RWPE2 (cell line): ENCODE results near the gene PPM1H.

Experiments
- ATAC-seq: fragments of 200-7000 bp; cut with Tn5 transposase; 3 replicates; pipeline ENCODE4 v1.9.1; 2021; ENCODE audit warnings: low read depth
- DNase-seq: peaks from one replicate; pipeline ENCODE4 v3.0.0-alpha.2; 2020; ENCODE audit warnings: low spot score
- H3K27ac ChIP-seq: fragments of 450-650 bp; 2 replicates; pipeline ENCODE4 v1.5.1; 2017; ENCODE audit warnings: mild to moderate bottlenecking; ENCODE audit not compliant: poor library complexity, severe bottlenecking
- H3K27me3 ChIP-seq: fragments of 250-450 bp; sonication (Bioruptor Pico); 2 replicates; pipeline ENCODE4 v1.5.1; 2021; ENCODE audit warnings: mild to moderate bottlenecking, moderate library complexity; ENCODE audit not compliant: insufficient read depth, poor library complexity, severe bottlenecking
- H3K36me3 ChIP-seq: fragments of 250-450 bp; sonication (Bioruptor Pico); 2 replicates; pipeline ENCODE4 v1.5.1; 2020; ENCODE audit warnings: low read depth, mild to moderate bottlenecking, moderate library complexity
- H3K4me1 ChIP-seq: fragments of 250-450 bp; sonication (Bioruptor Pico); 2 replicates; pipeline ENCODE4 v1.5.1; 2021; ENCODE audit warnings: mild to moderate bottlenecking, moderate library complexity; ENCODE audit not compliant: insufficient read depth, poor library complexity, severe bottlenecking
- H3K4me3 ChIP-seq: fragments of 250-450 bp; sonication (Bioruptor Pico); 2 replicates; pipeline ENCODE4 v1.5.1; 2021; ENCODE audit warnings: mild to moderate bottlenecking, moderate library complexity; ENCODE audit not compliant: severe bottlenecking
- H3K9me3 ChIP-seq: fragments of 250-450 bp; sonication (Bioruptor Pico); 2 replicates; pipeline ENCODE4 v1.5.1; 2021; ENCODE audit warnings: mild to moderate bottlenecking, moderate library complexity; ENCODE audit not compliant: severe bottlenecking
- TF ChIP-seq, protein P1 (sequence below): fragments of 450-650 bp; IDR thresholded peaks from one replicate; pipeline ENCODE4 v1.5.1; 2017; ENCODE audit warnings: mild to moderate bottlenecking, moderate library complexity; ENCODE audit not compliant: poor library complexity, severe bottlenecking

The PPM1H gene

DNA sequence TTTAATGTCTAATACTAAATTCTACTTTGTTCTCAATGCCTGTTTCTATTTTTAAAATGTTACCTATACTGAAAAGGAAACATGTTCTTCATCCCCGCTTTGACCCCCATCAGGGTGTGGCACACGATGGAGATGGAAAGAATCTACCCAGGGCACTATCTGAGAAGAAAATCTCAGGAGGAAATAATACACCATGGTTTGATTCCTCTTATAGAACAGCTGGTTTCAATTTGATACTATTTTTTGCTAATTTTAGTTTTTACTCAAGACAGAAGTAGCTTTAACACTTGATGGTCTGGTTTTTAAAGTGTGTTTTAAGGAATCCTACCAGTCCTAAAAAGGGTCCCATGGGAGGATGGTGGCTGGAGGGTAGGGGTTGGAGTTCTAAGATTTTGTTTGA, 56.7 kb downstream of the PPM1H start:
- H3K9me3 ChIP-seq, result no peaks in the 10 kb centered on the region
- H3K27ac ChIP-seq, result no peak overlapping the region
- no peaks in the 10 kb centered on the region for H3K27me3 ChIP-seq
- no peak overlapping the region for H3K4me3 ChIP-seq
- no peak for DNase-seq
- no peaks in the 10 kb centered on the region for H3K4me1 ChIP-seq
- TF ChIP-seq, protein P1, sequence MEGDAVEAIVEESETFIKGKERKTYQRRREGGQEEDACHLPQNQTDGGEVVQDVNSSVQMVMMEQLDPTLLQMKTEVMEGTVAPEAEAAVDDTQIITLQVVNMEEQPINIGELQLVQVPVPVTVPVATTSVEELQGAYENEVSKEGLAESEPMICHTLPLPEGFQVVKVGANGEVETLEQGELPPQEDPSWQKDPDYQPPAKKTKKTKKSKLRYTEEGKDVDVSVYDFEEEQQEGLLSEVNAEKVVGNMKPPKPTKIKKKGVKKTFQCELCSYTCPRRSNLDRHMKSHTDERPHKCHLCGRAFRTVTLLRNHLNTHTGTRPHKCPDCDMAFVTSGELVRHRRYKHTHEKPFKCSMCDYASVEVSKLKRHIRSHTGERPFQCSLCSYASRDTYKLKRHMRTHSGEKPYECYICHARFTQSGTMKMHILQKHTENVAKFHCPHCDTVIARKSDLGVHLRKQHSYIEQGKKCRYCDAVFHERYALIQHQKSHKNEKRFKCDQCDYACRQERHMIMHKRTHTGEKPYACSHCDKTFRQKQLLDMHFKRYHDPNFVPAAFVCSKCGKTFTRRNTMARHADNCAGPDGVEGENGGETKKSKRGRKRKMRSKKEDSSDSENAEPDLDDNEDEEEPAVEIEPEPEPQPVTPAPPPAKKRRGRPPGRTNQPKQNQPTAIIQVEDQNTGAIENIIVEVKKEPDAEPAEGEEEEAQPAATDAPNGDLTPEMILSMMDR, result no peak
- no peak for ATAC-seq
- no peaks in the 10 kb centered on the region for H3K36me3 ChIP-seq

DNA sequence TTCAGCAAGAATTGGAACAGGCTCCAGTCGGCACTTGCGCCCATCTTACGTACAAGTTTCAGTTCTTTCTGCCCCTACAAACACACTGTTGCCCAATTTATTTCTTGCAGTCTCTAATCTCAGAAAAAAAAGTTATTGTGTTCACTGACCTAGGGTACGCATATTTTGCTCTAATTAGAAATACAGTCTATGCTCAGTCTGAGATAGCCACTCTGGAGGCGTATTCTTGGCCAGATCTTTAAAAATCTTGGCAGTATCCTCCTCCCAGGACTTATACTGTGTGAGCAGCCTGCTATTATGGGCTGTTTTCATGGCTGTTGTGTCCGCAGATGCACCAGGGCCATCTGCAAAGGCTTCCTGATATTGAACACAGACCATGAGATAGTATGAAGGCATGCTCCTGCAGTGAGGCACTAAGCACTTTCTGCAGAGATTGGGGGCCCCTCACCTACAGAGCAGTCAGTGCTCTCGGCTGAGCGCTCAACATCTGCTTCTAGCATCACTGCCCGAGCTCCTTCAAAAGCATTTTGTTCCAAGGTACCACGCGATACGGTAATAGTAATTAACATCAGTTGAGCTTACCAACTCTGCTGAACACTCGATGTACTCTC, 57.9 kb downstream of the PPM1H start:
- no peak for DNase-seq
- H3K4me3 ChIP-seq, result no peak overlapping the region
- no peak for ATAC-seq

DNA sequence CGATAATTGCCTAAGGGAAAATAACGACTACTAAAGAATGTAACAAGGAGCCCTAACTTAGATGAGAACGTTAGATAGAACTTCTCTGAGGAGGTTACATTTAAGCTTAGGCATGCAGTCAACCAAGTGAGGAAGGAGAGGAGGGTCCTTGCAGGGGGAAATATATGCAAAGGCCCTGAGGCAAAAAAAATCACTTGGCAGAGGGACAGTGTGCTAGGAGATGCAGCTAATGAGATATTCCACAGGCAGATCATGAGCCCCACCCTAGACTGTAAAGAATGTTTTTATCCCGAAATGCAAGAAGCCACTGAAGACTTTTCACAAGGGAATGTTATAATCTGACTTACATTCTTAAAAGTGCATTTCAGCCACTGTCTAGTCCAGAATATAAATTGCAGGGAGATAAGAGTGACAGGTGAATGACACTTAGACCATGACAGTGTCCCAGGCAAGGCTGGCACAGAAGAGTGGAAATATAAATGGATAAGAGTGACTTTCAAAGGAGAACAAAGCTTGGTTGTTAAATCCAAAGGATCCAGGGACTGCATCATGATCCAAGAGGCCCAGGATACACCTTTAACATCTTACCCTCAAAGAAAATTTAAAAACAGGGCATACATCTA, 61.0 kb downstream of the PPM1H start:
- H3K27ac ChIP-seq, result no peak overlapping the region
- no peaks in the 10 kb centered on the region for H3K27me3 ChIP-seq
- no peaks in the 10 kb centered on the region for H3K4me1 ChIP-seq
- no peaks in the 10 kb centered on the region for H3K36me3 ChIP-seq
- H3K9me3 ChIP-seq, result no peaks in the 10 kb centered on the region
- no peak for DNase-seq
- ATAC-seq, result no peak
- TF ChIP-seq, protein P1, result no peak
- no peak overlapping the region for H3K4me3 ChIP-seq

More for the DNA sequence above, 57.9 kb downstream of the PPM1H start:
- Histone ChIP-seq H3K27ac (no peak overlapping the region), H3K36me3 (no peaks in the 10 kb centered on the region), H3K27me3 (no peaks in the 10 kb centered on the region), H3K4me1 (no peaks in the 10 kb centered on the region), H3K9me3 (no peaks in the 10 kb centered on the region)
- TF ChIP-seq, protein P1, result no peak

DNA sequence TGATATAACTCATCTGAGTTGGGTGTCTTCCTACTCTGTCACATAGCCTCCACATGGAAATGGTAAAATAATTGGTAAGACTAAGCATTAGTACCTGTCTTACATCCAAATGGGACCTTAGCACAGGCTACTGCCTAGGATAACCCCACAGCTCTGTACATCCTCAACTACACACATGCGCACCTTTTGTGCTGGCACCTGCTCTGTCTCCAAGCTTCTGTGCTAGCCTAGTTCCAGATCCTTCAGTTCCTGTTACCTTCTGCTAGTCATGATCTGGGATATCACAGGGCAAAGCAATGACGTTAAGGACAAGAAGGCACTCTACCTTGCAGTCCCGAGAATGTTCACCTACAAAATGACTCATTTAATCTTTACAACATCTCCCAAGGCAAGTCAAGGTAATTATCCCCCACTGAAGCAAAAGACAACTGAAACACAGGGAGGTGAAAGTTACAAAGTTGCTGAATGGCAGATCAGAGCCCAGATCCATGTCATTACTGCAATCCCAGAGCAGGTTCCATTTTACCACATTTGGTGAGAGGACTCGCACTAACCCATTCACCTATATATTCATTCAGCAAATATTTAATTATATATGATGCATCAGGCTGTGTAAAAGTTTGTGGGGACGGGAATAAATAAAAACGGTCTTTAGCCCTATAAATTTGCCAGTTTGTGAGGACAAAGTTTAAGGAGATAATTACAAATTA, 61.7 kb downstream of the PPM1H start:
- no peak overlapping the region for H3K4me3 ChIP-seq
- no peaks in the 10 kb centered on the region for H3K27me3 ChIP-seq
- ATAC-seq (no peak), DNase-seq (no peak)
- no peaks in the 10 kb centered on the region for H3K4me1 ChIP-seq
- TF ChIP-seq, protein P1, result no peak
- H3K9me3 ChIP-seq, result no peaks in the 10 kb centered on the region
- no peaks in the 10 kb centered on the region for H3K36me3 ChIP-seq
- H3K27ac ChIP-seq, result no peak overlapping the region
